Large intestine (tissue), 12 donors: ENCODE results near the gene PPP3R2. TPM values are rescaled to one million over a fixed set of nuclear protein-coding genes. Genes with fewer than 3 reads are reported as not detected.

Source experiments
- DNase-seq, 2 donors: peaks; one replicate each; pipeline versions ENCODE4 v3.0.0 to v3.0.0-alpha.2; 2013
- H3K27ac ChIP-seq: one replicate; pipeline ENCODE4 v1.5.1; 2013; ENCODE audit warnings: low read length
- H3K27me3 ChIP-seq: 2 replicates; pipeline ENCODE4 v1.6.1; 2013; ENCODE audit warnings: low read length; ENCODE audit not compliant: control insufficient read depth, insufficient read depth
- H3K36me3 ChIP-seq: 2 replicates; pipeline ENCODE4 v1.6.1; 2013; ENCODE audit warnings: low read length; ENCODE audit not compliant: control insufficient read depth, insufficient read depth
- H3K4me1 ChIP-seq: one replicate; pipeline ENCODE4 v1.6.1; 2013; ENCODE audit warnings: low read length; ENCODE audit not compliant: control insufficient read depth, insufficient read depth
- H3K4me3 ChIP-seq: one replicate; pipeline ENCODE4 v1.5.1; 2013; ENCODE audit warnings: low read length
- H3K9me3 ChIP-seq: one replicate; pipeline ENCODE4 v1.6.1; 2013; ENCODE audit warnings: mild to moderate bottlenecking, low read depth, low read length, moderate library complexity; ENCODE audit not compliant: control insufficient read depth
- whole genome bisulfite sequencing: methylation state at CpG from one replicate; pipeline ENCODE4 v1.1.5; 2013; ENCODE audit warnings: low lambda C conversion rate; ENCODE audit not compliant: insufficient coverage; 5-methylcytosine and 5-hydroxymethylcytosine counted together
- long read RNA-seq, 11 donors: transcript quantifications; one replicate each; lab custom pipeline, GENCODE V29; 2026
- polyA plus RNA-seq: library from polyadenylated mRNA; unstranded; fragments of 120-200 nt; gene quantifications from one replicate; pipeline ENCODE4 v1.2.1, GENCODE V29; 2013

Gene PPP3R2
- polyA plus RNA-seq, result 0.01 TPM
- long read RNA-seq, donor 1, result 0 reads
- long read RNA-seq, donor 2, result 0 reads
- long read RNA-seq, donor 3, result 0 reads
- long read RNA-seq, donor 4, result 0 reads
- long read RNA-seq, donor 5, result 0 reads
- long read RNA-seq, donor 6, result 0 reads
- long read RNA-seq, donor 7, result 0 reads
- long read RNA-seq, donor 8, result 0 reads
- long read RNA-seq, donor 9, result 0 reads
- long read RNA-seq, donor 10, result 0 reads
- long read RNA-seq, donor 11, result 0 reads

DNA sequence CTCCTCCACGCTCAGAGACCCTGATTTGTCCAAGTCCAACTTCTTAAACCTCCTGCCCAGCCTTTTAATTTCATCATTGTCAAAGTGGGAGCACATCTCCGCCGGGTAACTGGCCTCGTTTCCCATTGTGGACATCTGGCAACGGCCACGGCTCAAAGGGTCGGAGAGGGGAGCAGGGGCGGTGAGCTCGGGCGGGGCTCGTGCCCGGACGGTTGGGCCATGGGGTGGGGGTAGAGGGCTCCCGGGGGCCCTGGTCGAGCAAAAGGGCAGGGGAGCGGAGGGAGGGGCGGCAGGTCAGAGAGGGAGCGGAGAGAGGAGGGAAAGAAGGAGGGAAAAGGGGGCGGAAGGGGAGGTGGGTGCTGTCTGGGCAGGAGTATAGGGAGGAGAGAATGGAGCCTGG, at the start of gene PPP3R2:
TSS of gene PPP3R2 (minus strand) at position 174 of the 400 bp plus-strand sequence. CDS start at position 126, 48 bp downstream.
- Histone ChIP-seq H3K36me3 (no peaks in the 10 kb centered on the region), H3K4me3 (no peak within 1 kb of the TSS), H3K9me3 (no peaks in the 10 kb centered on the region), H3K4me1 (no peaks in the 10 kb centered on the region), H3K27me3 (peaks cover 5% of the 10 kb centered on the region), H3K27ac (no peak within 1 kb of the TSS)
- no CpG with 5 or more reads among the region's 19 CpGs for WGBS
- no peak for DNase-seq

DNA sequence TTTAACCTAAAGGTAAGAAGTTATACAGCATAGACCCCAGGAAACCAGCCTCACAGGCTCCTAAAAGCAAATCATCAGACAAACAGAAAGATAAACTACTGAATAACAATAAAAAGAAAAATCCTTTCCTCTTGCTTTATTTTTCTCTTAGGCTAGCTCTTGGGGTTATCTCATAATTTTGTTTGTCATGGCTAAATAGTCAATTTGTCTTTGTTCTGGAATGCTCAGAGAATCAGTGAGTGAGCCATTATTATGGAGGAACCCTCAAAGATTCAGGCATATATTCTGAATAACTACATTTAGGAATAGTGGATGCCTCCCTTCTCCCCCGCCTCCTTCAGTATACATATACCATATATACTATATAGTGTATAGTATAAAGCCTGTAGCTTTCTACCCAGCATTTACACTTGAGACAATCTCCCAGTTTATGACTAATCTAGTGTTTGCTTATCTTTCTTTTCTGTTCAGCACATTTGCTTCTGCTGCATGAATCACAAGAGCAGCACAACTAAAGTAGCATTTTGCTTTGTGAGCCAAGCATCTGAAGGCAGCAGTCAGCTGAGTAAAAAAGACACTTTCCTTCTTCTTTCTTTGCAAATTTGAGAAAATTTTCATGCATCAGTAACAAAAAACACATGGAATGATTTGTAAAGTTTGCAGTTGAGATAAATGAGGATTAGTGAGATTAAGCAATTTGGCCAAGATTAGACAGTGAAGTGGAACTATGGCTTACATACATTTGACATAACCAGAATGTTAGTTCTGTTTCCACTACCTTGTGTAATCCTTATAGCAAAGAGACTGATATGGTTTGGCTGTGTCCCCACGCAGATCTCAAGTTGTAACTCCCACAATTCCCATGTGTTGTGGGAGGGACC, 45.3 kb upstream of the PPP3R2 start:
- Histone ChIP-seq H3K9me3 (peaks cover 4% of the 10 kb centered on the region), H3K27me3 (no peaks in the 10 kb centered on the region), H3K4me3 (no peak overlapping the region), H3K27ac (no peak overlapping the region), H3K4me1 (no peaks in the 10 kb centered on the region), H3K36me3 (no peaks in the 10 kb centered on the region)
- DNase-seq, result no peak
- 100% methylated on average over 1 of the region's 2 CpGs for WGBS

- H3K4me1 ChIP-seq, result no peaks in the 10 kb centered on the region
- no peaks in the 10 kb centered on the region for H3K27me3 ChIP-seq
- no peak overlapping the region for H3K4me3 ChIP-seq
- no peaks in the 10 kb centered on the region for H3K36me3 ChIP-seq
- peaks cover 4% of the 10 kb centered on the region for H3K9me3 ChIP-seq
- no peak overlapping the region for H3K27ac ChIP-seq
- DNase-seq, result no peak
- no CpG with 5 or more reads among the region's 1 CpG for WGBS
These were observed 44.5 kb upstream of the PPP3R2 start for GRCh38 chr9:101639311-101639710.

DNA sequence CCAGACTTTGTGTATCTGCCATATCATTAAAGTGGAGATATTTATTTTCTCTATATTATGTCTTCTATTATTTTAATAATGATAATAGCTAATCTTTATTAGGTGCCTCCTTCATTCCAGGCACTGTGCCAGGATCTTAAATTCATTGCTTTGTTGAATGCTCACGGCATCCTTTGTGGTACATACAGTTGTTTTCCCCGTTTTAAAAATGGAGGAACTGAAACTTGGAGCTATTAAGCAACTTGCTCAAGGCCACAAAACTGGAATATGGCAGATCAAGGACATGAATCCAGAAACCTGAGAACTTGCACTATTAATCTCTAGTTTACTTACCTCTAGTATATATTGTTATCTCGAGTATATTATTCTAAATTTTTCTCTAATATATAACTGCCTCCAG, 41.5 kb upstream of the PPP3R2 start:
- H3K9me3 ChIP-seq, result no peaks in the 10 kb centered on the region
- no peak overlapping the region for H3K27ac ChIP-seq
- WGBS, result 82% methylated on average over 1 of the region's 3 CpGs
- no peak overlapping the region for H3K4me3 ChIP-seq
- no peaks in the 10 kb centered on the region for H3K27me3 ChIP-seq
- no peaks in the 10 kb centered on the region for H3K4me1 ChIP-seq
- DNase-seq, result no peak
- H3K36me3 ChIP-seq, result no peaks in the 10 kb centered on the region

DNA sequence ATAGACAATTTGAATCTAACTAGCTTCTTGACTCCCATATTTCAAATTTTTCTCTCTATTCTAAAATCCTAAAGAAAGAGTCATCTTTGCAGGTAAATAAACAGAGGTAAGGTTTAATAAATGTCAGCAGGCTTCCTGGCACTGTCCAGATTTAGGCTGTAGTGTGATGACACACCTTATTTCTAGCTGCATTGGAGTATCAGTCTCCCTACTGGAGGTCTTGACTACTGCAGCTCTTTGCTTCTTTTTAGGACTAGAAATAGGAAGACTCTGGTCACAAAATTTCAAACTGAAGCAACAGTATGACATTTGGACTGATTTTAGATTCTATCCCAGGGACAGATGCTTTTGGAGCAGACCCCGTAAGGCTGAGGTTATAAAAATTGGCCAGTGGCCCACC, 40.7 kb upstream of the PPP3R2 start:
- no CpG with 5 or more reads among the region's 1 CpG for WGBS
- H3K27ac ChIP-seq, result no peak overlapping the region
- H3K9me3 ChIP-seq, result no peaks in the 10 kb centered on the region
- H3K4me1 ChIP-seq, result no peaks in the 10 kb centered on the region
- DNase-seq, result no peak
- no peak overlapping the region for H3K4me3 ChIP-seq
- H3K36me3 ChIP-seq, result no peaks in the 10 kb centered on the region
- no peaks in the 10 kb centered on the region for H3K27me3 ChIP-seq

DNA sequence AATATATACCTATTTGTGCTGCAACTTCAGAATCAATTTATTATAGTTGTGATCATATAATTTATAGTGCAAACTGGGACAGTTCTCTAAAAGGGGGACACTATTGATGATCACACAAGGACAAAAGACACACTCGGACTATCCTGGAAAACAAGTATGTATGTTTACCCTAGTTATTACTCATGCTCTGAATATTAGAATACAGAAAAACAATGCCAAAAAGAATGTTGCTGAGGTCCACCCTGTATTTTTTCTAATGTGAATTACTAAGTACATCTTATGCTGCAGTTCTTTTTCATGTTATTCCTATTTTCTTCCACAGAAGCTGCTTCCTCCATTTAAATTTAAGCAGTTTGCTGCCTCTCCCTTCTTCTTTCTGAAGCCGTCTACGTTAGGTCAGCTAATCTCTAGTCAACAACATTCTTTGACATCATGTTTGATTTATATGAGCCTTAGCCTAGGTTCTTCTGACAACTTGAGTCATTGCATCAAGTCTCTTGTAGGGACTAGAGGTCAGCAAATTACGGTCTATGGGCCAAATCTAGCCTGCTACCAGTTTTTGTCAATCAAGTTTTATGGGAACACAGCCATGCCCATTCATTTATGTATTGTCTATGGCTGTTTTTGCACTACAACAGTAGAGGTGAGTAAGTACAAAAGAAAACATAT, 40.1 kb upstream of the PPP3R2 start:
- no peak for DNase-seq

DNA sequence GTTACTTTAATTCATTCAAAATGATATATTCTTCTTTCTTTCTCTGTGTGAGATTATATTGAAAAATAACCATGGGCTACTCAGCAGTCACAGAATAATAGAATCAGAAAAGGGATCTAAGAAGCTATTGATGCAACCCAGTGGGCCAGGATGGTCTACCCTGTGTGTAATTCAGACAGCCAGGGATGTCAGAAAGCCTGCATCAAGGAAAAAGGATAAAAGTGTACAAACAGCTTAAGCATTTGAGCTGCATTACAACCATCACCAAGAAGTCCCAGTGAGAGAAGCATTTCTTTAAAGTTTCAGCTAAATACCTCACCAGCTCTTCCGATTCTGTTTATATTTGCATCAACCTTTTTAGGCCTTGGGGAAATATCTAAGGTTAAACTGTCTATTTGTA, 37.8 kb upstream of the PPP3R2 start:
- no peak overlapping the region for H3K4me3 ChIP-seq
- H3K27me3 ChIP-seq, result no peaks in the 10 kb centered on the region
- no CpG with 5 or more reads among the region's 1 CpG for WGBS
- no peak overlapping the region for H3K27ac ChIP-seq
- no peaks in the 10 kb centered on the region for H3K4me1 ChIP-seq
- no peaks in the 10 kb centered on the region for H3K9me3 ChIP-seq
- H3K36me3 ChIP-seq, result no peaks in the 10 kb centered on the region
- no peak for DNase-seq

More for the DNA sequence above, 40.1 kb upstream of the PPP3R2 start:
- Histone ChIP-seq H3K4me1 (no peaks in the 10 kb centered on the region), H3K27ac (no peak overlapping the region), H3K4me3 (no peak overlapping the region), H3K9me3 (no peaks in the 10 kb centered on the region), H3K36me3 (no peaks in the 10 kb centered on the region), H3K27me3 (no peaks in the 10 kb centered on the region)
- 48% methylated on average over 2 of the region's 4 CpGs for WGBS

- Histone ChIP-seq H3K36me3 (no peaks in the 10 kb centered on the region), H3K9me3 (no peaks in the 10 kb centered on the region), H3K27me3 (no peaks in the 10 kb centered on the region), H3K27ac (no peak overlapping the region), H3K4me1 (no peaks in the 10 kb centered on the region), H3K4me3 (no peak overlapping the region)
- no peak for DNase-seq
- WGBS, result no CpG with 5 or more reads among the region's 2 CpGs
These were observed 37.1 kb upstream of the PPP3R2 start for GRCh38 chr9:101631892-101632291.

DNA sequence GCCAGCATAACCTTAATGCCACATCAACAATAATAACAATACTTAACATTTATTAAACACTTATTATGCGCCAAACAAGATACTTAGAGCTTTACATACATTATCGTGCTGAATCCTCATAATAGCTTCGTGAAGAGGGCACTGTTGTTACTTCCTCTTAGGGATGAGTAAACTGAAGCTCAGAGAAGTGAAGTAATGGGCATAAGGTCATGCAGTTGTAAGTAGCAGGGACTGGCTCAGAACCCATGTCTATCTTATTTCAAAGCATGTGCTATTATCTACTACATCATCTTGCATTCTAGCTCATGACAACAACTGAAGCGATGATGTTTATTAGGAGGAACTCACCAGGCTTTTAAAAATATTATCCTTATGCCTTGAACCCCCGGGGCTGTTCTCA, 34.9 kb upstream of the PPP3R2 start:
- Histone ChIP-seq H3K4me1 (no peaks in the 10 kb centered on the region), H3K27ac (no peak overlapping the region), H3K4me3 (no peak overlapping the region), H3K36me3 (no peaks in the 10 kb centered on the region), H3K9me3 (no peaks in the 10 kb centered on the region), H3K27me3 (no peaks in the 10 kb centered on the region)
- DNase-seq, result no peak
- 90% methylated on average over 2 of the region's 5 CpGs for WGBS

DNA sequence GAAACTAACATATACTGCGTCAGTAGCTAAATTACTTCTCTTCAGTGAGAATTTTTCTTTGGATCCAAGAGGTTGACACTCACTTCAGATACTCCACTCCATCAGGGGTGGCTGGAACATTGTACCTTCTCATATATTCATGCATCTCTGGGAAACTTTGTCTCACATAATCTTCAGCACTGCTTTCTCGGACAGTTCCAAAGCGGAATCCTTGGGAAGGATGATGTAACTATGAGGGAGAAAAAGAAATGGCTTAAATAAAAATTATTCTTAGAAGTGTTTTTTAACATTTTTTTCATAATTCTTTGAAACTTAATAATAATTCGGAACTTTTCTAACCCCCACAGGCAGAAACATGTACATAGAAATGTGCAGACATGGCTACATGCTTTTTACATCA, 33.4 kb upstream of the PPP3R2 start:
- Histone ChIP-seq H3K9me3 (no peaks in the 10 kb centered on the region), H3K27me3 (no peaks in the 10 kb centered on the region), H3K4me1 (no peaks in the 10 kb centered on the region), H3K27ac (no peak overlapping the region), H3K4me3 (no peak overlapping the region), H3K36me3 (no peaks in the 10 kb centered on the region)
- WGBS, result 58% methylated on average over 3 of the region's 4 CpGs
- no peak for DNase-seq
